KG1 (cell line): ENCODE results near the gene AQP12B.

Experiments used
- DNase-seq: peaks from one replicate; lab custom pipeline; 2025; lab: John Stamatoyannopoulos, UW

AQP12B gene

DNA sequence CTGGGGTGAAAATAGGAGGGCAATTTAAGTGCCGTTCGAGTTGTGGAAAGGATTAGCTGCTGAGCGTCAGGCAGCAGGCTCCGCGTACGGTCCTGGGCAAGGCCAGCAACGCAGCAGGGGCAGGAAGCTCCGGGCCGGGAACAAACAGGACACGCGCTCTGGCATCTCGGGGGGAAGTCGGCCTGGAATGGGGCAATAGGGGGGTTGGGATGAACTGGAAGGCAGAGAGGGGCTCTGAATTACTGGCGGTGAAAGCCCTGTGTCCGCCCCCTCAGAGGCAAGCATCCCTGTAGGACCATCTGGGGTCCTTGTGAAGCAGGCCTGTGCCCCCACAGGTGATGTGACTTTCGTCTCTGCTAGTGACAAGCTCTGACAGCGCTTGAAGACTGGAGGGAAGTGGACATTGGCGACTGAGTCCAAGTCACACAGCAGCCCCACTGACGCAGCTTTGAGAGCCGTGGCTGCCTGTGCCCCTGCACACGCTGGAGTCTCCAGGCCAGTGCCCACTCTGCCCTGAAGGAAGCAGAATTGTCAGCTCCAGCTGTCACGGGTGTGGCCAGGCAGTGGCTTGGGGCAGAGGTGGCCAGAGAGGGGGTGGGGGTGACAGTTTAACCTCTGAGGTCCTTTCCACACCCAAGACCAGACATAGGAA is 35.1 kb downstream of the AQP12B start:
- DNase-seq = no peak

DNA sequence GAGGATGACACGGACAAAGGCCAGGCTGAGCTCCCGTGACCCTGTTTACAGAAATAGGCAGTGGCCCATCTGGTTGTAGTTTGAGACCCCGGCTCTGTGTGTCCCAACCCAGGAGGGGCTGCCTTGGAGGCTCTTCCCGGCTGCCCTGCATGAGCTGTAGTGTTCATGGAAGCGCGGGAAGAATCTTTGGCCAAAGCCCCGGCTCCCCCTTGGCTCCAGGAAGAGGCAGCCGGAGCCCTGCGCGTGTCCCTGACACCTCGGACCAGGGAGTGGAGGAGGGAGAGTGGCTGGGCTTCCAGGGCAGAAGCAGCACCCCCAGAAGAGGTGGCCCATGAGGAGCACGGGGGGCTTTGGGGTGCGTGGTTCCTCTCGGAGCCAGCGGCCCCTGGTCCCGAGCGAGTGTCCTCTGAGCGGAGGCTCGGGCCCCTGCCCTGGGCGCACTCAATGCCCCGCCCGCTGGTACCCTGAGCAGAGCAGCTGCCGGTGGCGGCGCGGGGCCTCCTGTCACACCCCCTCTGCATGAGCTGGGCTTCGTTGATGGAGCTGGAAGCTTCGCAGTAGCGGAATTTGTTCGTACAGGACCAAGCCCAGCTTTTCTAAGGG is 35.7 kb downstream of the AQP12B start:
- no peak for DNase-seq

DNA sequence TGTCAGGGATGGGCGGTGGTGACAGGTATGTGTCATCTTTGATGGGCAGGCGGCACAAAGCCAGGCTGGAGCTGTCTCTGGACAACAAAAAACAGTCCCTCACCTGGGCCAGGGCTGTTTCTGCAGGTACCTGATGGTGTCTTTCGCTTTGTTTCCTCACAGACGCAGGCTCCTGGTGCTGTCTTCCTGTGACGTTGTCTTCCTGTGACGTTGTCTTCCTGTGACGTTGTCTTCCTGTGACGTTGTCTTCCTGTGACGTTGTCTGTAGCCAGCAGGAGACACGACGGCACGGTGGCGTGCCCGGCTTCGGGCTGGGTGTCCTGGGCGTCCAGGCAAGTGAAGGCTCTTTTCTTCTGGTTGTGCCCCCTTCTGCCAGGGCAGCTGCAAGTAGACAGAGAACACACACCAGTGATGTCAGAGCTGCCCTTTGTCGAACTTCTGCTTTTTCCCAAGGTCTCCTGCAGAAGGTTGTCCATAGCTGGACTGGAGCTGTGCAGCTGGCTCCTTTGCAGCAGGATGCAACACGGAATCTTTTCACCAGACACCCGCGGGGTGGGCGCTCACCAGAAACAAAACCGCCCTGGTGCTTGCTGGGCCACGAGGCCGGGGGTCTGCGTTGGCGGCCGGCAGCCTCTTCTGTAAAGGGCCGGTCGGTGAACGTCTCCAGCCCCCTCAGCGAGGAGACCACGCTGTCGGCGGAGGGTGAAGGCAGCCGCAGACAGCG is 36.3 kb downstream of the AQP12B start:
- no peak for DNase-seq

DNA sequence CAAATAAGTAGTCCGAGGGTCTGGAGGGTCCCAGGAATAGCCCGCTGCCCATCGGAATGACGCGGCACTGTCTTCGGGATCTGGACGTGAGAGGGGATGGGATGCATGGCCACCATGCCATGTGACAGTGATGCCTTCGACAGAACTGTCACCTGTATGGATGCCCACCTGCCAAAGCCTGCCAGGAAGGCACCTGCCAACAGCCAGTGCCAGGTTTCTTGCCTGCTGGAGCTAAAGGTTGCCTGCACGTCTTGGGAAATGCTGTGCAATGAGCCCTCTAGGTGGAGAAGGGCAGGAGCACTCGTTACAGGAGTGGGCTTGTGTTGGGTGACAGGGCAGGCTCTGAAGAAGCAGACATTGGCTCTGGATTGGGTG is 36.9 kb downstream of the AQP12B start:
- no peak for DNase-seq

DNA sequence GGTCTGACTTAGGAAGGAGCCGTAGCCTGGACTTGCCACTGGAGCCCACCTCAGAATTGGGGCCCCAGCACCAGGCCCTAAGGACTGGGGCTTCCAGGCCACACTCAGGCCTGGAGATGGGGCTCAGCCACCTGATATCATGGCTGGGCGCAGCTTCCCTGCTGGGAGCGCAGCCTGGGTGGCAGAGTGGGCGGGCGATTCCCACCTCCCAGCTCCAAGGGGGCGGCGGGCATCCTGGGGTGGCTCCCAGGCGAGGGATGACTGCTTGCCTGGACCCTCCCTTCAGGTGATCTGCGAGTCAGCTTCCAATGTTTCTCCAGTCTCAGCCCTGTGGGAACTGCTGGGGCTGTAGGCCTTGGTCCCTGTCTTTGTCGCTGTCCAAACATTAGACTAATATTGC is 37.3 kb downstream of the AQP12B start:
- no peak for DNase-seq

DNA sequence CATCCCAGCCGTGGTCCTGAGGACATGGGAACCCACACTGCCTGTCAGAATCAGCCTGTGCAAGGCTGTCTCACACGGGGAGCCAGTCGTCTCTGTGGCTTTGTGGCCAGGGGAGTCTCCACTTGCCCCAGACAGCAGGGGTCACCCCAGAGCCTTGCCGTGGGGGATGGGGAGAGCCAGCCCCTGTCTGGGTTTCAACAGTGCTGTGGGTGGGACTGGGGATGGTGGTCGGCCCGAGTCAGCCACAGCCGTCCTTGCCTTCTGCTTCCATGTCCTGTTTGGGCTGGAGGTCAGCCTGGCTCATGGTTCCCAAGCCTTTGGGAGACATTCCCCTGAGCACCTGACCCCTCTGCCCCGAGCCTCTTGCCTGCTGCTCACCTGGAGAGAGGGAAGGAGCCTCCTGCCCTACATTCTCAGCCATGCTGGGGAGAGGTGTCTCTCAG is 37.8 kb downstream of the AQP12B start:
- DNase-seq = no peak

DNA sequence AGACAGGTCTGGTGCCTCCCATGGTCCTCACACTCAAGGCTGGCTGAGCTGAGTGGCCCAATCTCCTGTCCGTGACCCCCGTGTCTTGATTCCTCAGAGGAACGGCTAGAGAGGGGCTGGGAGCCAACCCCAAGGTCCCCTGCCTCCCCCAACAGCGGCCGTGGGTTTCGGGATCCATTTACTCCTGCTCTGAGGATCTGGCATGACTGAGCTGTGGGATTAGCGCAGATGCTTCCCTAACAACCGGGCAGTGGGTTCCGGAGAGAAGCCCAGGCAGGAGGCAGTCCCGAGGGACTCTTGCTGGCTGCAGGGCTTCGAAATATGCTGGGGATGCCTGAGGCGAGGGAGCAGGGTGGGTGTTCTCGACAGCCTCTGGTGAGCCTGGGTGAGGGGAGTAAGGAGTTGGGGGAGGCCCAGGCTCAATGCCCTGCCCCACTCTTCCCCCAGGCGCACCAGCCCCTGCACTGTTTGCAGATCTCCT is 38.5 kb downstream of the AQP12B start:
- DNase-seq = no peak

DNA sequence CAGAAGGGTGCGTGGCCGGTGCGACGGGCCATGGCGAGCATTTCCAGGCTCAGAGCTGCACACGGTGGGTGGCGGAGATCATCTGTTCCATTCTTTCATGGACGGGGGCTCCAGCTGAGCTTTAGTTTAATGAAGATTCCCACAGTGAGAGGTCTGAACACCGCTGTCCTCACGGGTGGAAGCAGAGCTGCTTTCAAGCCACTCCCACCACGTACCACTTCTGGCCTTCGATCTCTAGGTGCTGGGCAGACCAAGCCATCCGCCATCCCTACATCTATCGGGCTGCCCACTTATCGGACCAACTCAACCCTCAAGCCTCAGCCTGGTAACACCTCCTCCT is 38.9 kb downstream of the AQP12B start:
- no peak for DNase-seq

DNA sequence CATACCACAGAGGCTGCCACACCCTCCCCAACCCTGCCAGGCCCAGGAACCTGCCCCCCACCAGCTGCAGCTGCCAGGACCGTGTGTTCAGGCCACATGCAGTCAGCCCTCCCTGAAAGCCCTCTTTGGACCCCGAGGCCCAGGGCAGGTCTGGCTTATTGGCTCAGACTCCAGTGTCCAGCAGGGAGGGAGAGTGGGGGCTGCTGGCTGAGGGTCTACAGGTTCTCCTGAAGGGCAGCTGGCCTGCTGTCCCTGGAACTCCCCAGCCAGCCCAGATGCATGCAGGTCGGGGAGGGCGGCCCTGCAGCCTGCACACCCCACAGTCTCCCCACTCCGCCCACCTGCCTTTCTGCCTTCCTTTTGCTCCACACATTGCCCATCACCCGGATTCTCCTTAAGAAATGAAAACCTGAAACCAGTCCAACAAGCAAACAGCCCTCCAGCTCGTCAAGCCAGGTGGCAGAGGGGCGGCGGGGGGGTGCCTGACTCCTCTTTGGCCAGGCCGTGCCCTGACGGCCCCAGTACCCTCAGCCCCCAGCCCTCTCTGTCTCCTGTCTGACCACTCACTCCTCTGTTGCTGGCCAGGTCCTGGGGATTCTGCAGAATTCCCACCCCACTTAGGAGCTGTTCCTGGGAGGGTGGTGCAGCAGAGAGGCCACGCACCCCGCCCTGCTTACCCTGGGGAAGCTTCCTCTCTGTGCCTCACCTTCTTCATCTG is 39.4 kb downstream of the AQP12B start:
- DNase-seq = no peak

DNA sequence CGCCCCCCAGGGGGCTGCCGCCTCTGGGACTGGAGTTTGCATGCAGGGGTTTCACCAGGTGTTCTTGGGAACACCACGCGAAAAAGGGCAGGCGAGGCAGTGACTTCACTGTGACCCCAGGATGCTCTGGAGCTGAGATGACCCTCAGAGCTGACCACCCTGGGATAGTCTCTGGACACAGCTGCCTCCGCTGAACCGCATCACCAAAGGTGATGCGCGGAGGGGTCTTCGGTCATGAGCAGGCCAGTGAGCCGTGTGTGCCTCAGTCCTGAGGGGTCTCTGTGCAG is 39.9 kb downstream of the AQP12B start:
- no peak for DNase-seq

DNA sequence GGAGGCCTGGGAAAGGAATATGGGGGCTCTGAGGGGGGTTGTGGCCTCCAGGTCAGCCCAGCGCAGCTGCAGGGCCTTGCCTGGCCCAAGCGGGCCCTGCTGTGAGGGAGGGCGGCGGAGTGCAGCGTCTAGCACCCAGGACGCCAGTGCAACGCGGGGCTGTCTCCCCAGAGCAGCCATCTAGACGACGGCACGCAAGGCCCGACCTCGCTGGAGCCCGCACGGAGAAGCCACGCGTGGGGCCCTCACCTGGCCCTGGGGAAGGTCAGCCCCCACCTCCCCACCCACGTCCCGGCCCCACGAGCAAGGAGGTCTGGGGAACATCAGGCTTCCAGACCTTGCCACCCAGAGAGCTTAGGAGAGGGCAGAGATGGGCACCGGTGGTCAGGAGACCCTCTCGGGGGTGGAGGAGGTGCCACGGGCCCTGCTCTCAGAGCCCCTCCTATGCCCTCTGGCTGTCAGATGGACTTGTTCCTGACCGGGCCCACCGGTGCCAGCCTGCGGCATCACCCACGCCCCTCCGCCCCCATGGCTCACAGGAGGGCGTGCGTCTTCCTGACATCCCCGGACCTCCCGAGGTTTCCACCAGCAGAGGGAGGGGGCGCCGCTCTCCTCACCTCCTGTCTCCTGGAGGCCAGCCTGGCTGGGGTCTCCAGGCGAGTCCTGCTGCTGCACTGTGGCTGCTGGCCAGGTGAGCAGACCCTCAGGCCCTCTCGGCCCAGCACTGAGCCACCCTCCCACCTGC is 40.5 kb downstream of the AQP12B start:
- no peak for DNase-seq

DNA sequence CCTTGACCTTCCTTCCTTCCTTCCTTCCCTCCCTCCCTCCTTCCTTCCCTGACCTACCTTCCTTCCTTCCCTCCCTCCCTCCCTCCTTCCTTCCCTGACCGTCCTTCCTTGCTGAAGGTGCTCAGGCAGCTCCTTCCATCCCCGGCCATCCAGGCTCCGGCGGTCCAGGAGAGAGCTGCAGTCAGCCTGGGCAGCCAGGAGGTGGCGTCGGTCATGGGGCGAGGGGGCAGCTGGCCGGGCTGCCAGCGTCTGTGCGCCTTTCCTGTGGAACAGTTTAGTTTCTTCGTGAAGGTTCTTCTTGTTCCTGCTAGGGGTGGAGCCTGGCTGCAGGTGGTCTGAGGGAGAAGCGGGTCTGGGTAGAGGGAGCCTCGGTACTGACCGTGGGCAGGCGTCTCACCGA is 41.7 kb downstream of the AQP12B start:
- DNase-seq = no peak

DNA sequence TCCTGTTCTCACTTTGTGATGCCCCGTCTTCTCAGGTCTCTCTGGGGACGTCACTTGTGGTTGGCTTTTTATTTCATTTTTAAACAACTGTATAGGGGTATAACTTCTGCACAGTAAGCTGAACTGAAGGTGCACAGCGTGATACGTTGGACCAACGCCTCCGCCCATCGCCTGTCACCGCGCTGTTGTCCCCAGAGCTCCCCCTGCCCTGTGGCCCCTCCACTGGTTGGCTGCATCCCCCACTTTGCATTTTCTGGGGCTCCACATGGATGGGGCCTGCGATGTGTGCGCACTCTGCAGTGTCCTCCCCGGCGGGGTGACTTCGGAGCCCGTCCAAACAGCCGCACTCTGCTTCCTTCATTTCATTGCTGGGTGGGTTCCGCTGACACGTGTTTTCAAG is 43.1 kb downstream of the AQP12B start:
- DNase-seq = no peak

DNA sequence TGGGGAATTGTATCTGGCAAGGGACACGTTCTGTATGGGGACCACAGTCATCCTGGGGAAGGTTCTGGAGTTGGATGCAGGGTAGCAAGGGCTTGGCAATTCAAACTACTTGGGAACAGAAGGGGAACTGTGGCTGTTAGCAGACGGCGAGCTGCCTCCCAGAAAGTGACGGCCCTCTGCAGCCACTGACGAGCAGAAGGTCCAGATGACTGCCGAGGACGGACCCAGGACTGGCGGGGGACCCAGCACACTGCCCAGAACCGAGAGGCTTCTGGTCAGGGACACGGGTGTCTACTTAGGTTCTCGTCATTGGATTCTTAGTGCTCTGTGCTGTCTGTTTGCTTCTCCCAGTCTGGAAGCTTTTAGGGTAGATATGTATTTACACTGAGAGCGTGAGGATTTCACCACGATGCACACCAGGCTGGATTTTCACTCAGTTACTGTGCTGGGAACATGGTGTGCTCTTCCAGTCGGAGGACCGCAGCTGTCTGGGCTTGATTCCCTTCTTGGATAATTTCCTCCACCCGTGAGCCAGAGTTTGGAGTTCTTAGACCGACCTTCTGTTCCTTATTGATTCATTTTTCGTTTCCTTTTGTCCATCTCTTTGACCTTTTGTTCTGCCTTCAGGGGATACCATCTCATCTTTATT is 44.0 kb downstream of the AQP12B start:
- no peak for DNase-seq

DNA sequence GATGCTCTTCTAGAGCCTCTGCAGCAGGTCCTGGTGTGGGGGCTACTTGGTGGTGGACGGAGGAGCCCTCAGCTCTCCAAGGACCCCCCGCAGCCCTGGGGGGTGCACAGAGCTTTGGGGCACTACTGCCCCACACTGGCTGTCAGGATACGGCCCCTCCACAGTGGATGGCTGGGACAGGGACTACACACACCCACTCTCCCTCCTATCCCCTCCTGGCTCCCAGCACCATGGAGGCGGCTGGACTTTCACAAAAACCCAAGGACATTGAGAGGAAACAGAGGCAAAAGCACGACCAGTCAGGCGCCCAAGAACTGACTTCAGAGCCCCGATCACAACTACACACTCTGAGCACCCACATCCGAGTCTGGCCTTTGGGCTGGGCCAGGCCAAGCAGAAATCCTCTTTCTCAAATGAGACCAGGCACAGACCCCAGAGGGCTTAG is 44.8 kb downstream of the AQP12B start:
- no peak for DNase-seq

DNA sequence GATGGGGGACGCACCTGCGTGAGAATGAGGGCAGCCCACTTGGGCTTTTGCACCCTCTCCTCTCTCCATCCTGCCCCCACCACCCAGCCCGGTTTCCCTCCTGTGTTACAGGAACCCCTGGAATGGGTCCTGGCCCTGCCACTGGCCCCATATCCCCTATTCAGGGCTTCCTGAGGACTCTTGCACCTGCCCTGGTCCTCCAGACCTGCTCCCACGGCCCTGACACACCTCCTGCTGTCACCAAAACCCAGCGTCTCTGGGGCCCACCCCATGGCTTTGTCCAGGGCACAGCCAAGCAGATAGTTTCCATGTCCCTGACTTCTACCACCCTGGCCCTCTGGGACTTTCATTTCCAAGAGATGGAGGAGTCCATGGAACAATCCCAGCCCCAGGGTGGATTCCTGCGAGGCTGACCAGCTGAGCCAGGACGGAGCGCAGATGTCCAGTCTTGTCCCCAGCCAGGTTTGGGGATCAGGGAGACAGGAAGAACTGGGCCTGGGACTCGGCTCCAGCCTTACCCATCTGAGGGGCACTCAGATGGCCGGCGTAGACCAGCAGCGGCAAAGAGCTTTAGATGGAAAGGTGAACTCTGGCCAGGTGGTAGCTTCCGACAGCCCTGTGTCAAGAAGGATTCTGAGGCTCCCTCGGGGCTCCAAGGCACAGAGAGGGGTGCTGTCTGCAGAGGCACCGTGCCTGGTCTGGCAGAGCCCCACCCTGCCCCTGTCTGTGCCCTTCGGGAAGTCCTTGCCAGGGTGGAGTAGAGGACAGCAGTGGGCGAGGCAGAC is 45.4 kb downstream of the AQP12B start:
- DNase-seq = no peak

DNA sequence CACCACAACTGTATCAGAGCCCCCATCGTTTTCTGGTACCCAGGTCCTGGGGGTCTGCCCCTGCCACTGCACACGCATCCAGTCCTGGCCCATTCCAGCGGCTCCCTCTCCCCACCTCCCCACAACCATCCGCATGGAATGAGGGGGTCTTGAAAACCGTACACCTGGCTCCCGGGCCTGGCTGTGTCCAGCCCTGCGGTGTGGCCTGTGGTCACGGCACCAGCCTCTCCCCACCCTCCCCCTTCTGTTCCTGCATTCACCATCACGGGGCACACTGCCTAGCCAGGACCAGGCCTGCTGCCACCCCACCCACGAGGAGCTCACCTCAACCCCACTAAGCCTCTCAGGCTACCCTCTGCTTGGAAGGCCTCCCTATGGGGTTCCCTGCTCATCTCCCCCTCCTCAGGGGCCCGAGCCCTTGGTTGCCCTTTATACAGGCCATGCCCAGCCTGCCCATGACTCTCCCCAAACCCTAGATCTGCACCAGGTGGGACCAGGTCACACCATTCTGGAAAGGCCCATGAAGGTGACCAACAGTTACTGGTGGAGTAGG is 46.0 kb downstream of the AQP12B start:
- DNase-seq = no peak

DNA sequence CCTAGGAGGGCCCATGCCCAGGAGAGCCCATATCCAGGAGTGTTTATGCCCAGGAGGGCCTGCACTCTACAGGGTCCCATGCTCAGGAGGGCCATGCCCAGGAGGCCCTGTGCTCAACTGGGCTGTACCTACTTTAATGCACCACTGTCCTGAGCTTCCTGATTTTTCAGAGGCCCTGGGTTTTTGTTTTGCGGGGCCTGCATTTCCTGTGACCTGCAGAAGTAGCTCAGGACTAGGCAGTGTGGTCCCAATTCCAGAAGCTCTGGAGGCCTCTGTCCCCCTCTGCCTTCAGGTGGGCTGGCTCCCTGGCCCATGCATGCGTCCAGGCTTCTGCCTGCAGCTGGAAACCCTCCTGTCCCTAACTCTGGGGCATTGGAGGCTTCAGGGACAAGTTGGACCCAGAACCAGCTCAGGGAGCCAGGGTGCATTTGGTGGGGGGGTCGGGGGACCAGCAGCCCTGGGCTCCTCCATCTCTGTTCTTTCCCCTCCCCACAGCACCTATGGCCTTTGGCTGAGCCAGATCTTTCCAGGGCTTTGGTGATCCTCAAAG is 46.6 kb downstream of the AQP12B start:
- no peak for DNase-seq

DNA sequence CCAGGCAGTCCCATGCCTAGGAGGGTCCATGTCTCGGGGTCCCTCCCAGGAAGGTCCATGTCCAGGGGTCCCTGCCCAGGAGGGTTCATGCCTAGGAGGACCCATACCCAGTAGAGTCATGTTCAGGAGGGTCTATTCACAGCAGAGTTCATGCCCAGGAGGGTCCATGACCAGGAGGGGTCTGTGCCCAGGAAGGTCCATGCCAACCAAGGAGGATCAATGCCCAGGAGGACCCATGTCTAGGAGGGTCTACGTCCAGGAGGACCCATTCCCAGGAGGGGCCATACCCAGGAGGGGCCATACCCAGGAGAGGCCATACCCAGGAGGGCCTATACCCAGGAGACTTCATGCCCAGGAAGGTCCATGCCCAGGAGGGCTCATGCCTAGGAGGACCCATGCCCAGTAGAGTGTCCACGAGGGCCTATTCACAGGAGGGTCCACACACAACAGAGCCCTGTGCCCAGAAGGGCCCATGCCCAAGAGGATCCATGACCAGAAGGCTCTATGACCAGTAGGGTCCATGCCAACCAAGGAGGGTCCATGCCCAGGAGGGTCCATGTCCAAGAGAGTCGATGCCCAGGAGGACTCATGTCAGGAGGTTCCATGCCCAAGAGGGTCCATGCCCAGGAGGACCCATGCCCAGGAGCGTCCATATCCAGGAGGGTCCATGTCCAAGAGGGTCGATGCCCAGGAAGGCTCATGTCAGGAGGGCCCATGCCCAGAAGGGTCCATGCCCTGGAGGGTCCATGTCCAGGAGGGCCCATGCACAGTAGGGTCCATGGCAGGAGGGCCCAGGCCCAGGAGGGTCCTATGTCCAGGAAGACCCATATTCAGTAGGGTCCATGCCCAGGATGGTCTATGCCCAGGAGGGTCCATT is 47.3 kb downstream of the AQP12B start:
- DNase-seq = no peak
